ENCODE data around the gene DNM2. TPM values are rescaled to one million over a fixed set of nuclear protein-coding genes. Genes with fewer than 3 reads are reported as not detected.

DNM2 gene
- total and polyA plus RNA-seq, 2 of the 13 experiments (the other 11 are each of a cell fraction or from before 2014, with no cell fraction given): 41.7 to 59.8 TPM

DNA sequence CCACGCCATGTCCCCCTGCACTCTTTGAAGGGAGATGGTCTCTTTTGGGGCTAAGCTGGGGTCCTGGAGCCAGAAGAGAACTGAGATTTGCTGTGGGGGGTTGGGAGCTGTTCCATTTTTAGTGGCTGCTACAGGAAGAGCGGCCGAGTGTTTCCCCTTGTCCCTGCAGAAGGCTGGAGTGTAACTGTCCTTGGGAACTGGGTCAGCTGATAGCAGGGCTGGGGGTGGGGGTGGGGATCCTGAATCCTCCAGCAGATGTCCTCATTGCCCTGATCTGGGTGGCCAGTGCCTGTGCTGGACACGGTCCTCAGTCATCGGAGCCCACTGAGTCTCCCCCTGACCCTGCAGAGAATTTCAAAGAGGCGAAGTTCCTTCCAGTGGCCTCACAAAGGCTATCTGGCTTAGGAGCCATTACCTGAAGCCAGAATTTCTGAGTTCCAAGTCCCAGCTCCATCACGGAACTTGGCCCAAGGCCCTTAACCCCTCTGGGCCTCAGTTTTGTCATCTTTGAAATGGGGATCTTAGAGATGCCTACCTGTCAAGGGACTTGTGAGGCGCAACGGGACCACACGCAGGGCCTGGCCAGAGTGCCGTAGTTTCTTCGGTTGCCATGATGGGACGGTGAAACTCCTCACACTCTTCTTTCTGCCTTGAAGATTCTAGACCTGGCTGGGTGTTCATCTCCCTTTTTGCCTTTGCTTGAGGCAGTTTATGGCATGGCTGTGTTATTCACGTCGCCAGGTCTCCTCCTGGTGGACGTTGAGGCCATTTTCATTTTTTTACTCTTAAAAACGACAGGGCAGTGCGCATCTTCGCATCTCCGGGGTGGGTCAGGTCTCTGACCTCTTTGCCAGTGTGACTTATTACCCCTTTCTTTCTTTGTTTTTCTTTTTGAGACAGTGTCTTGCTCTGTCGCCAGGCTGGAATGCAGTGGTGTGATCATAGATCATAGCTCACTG, 51.9 kb downstream of the DNM2 start (continued):
- TF ChIP-seq ZNF784 (CRISPR knock-in tag; IDR thresholded peaks at IDR 0.05; ENCODE audit: borderline replicate concordance): no peak
- TF ChIP-seq ZMAT3 (CRISPR knock-in tag; conservative IDR thresholded peaks at IDR 0.05): no peak
- TF ChIP-seq ZNF17 (CRISPR knock-in tag; IDR thresholded peaks at IDR 0.05): no peak
- TF ChIP-seq ZNF432 (CRISPR knock-in tag; IDR thresholded peaks at IDR 0.05; ENCODE audit: borderline replicate concordance): no peak
- TF ChIP-seq, protein P1, sequence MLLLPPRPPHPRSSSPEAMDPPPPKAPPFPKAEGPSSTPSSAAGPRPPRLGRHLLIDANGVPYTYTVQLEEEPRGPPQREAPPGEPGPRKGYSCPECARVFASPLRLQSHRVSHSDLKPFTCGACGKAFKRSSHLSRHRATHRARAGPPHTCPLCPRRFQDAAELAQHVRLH (CRISPR knock-in tag; IDR thresholded peaks at IDR 0.05; ENCODE audit: borderline replicate concordance, low read depth): no peak
- TF ChIP-seq ZNF549 (CRISPR knock-in tag; IDR thresholded peaks at IDR 0.05): no peak
- no peak; the same call in 1 of the 2 replicates for TF ChIP-seq HNF4G (IDR thresholded peaks at IDR 0.05; ENCODE audit: borderline replicate concordance, low read depth, low read length)
- TF ChIP-seq HNF4G (CRISPR knock-in tag; IDR thresholded peaks at IDR 0.05; ENCODE audit: borderline replicate concordance, low read depth): no peak
- no peak for TF ChIP-seq ZNF20 (CRISPR knock-in tag; IDR thresholded peaks at IDR 0.05)
- TF ChIP-seq, protein P2, sequence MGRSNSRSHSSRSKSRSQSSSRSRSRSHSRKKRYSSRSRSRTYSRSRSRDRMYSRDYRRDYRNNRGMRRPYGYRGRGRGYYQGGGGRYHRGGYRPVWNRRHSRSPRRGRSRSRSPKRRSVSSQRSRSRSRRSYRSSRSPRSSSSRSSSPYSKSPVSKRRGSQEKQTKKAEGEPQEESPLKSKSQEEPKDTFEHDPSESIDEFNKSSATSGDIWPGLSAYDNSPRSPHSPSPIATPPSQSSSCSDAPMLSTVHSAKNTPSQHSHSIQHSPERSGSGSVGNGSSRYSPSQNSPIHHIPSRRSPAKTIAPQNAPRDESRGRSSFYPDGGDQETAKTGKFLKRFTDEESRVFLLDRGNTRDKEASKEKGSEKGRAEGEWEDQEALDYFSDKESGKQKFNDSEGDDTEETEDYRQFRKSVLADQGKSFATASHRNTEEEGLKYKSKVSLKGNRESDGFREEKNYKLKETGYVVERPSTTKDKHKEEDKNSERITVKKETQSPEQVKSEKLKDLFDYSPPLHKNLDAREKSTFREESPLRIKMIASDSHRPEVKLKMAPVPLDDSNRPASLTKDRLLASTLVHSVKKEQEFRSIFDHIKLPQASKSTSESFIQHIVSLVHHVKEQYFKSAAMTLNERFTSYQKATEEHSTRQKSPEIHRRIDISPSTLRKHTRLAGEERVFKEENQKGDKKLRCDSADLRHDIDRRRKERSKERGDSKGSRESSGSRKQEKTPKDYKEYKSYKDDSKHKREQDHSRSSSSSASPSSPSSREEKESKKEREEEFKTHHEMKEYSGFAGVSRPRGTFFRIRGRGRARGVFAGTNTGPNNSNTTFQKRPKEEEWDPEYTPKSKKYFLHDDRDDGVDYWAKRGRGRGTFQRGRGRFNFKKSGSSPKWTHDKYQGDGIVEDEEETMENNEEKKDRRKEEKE (IDR thresholded peaks at IDR 0.05): no peak
- TF ChIP-seq, protein P3, sequence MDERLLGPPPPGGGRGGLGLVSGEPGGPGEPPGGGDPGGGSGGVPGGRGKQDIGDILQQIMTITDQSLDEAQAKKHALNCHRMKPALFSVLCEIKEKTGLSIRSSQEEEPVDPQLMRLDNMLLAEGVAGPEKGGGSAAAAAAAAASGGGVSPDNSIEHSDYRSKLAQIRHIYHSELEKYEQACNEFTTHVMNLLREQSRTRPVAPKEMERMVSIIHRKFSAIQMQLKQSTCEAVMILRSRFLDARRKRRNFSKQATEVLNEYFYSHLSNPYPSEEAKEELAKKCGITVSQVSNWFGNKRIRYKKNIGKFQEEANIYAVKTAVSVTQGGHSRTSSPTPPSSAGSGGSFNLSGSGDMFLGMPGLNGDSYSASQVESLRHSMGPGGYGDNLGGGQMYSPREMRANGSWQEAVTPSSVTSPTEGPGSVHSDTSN (CRISPR knock-in tag; IDR thresholded peaks at IDR 0.05): no peak
- TF ChIP-seq, protein P4, sequence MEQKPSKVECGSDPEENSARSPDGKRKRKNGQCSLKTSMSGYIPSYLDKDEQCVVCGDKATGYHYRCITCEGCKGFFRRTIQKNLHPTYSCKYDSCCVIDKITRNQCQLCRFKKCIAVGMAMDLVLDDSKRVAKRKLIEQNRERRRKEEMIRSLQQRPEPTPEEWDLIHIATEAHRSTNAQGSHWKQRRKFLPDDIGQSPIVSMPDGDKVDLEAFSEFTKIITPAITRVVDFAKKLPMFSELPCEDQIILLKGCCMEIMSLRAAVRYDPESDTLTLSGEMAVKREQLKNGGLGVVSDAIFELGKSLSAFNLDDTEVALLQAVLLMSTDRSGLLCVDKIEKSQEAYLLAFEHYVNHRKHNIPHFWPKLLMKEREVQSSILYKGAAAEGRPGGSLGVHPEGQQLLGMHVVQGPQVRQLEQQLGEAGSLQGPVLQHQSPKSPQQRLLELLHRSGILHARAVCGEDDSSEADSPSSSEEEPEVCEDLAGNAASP (CRISPR knock-in tag; IDR thresholded peaks at IDR 0.05; ENCODE audit: borderline replicate concordance): no peak; the same call in 1 of the 2 replicates
- TF ChIP-seq ZNF570 (CRISPR knock-in tag; IDR thresholded peaks at IDR 0.05; ENCODE audit: borderline replicate concordance): no peak

Data from HepG2 (cell line).